Mesendoderm (in vitro differentiated cells): ENCODE results near the gene RXFP1.
A peak's percentile ranks its signal among the peaks of the same experiment; 100 is the strongest.
"Not testable (repeated sequence)": the region's sequence is repeated elsewhere in the genome, so short reads cannot be mapped to it uniquely, and the experiment has no call there.

Source experiments
- DNase-seq: peaks from one replicate; pipeline ENCODE4 v3.0.0; 2013
- H2AK5ac ChIP-seq: 2 replicates; pipeline ENCODE4 v1.6.1; 2013; ENCODE audit warnings: low read length, inconsistent platforms
- H2BK120ac ChIP-seq: 2 replicates; pipeline ENCODE4 v1.6.1; 2013; ENCODE audit warnings: low read depth, mild to moderate bottlenecking, low read length, moderate library complexity, mixed read lengths
- H2BK15ac ChIP-seq: replicated peaks from 2 replicates; pipeline ENCODE4 v1.6.1; 2013; ENCODE audit warnings: low read depth, mild to moderate bottlenecking, moderate library complexity
- H2BK5ac ChIP-seq: 2 replicates; pipeline ENCODE4 v1.6.1; 2013; ENCODE audit warnings: low read length, inconsistent platforms
- H3K18ac ChIP-seq: 2 replicates; pipeline ENCODE4 v1.6.1; 2013; ENCODE audit warnings: mild to moderate bottlenecking, low read length, mixed read lengths
- H3K23ac ChIP-seq: one replicate; pipeline ENCODE4 v1.6.1; 2013; ENCODE audit warnings: low read length
- H3K27ac ChIP-seq: 2 replicates; pipeline ENCODE4 v1.5.1; 2013; ENCODE audit warnings: low read depth, mild to moderate bottlenecking, inconsistent platforms, low read length, moderate library complexity
- H3K27me3 ChIP-seq: 2 replicates; pipeline ENCODE4 v1.6.1; 2013; ENCODE audit warnings: low read length, control low read depth, mild to moderate bottlenecking, inconsistent platforms; ENCODE audit not compliant: insufficient read depth, poor library complexity
- H3K36me3 ChIP-seq: 2 replicates; pipeline ENCODE4 v1.6.1; 2013; ENCODE audit warnings: low read length, inconsistent platforms; ENCODE audit not compliant: control insufficient read depth, insufficient read depth
- H3K4ac ChIP-seq: one replicate; pipeline ENCODE4 v1.6.1; 2013; ENCODE audit warnings: low read depth, mild to moderate bottlenecking, low read length, moderate library complexity
- H3K4me1 ChIP-seq: 2 replicates; pipeline ENCODE4 v1.6.1; 2013; ENCODE audit warnings: low read depth, low read length, inconsistent platforms; ENCODE audit not compliant: control insufficient read depth
- H3K4me2 ChIP-seq: 2 replicates; pipeline ENCODE4 v1.6.1; 2013; ENCODE audit warnings: low read length
- H3K4me3 ChIP-seq: 2 replicates; pipeline ENCODE4 v1.5.1; 2013; ENCODE audit warnings: mild to moderate bottlenecking, low read length
- H3K56ac ChIP-seq: one replicate; pipeline ENCODE4 v1.6.1; 2013; ENCODE audit warnings: low read length
- H3K79me1 ChIP-seq: 2 replicates; pipeline ENCODE4 v1.6.1; 2013; ENCODE audit warnings: low read length, inconsistent platforms
- H3K79me2 ChIP-seq: 2 replicates; pipeline ENCODE4 v1.6.1; 2013; ENCODE audit warnings: mild to moderate bottlenecking, low read length; ENCODE audit not compliant: control insufficient read depth, insufficient read depth
- H3K9ac ChIP-seq: 2 replicates; pipeline ENCODE4 v1.6.1; 2013; ENCODE audit warnings: low read length, inconsistent platforms
- H4K5ac ChIP-seq: one replicate; pipeline ENCODE4 v1.6.1; 2013; ENCODE audit warnings: low read length
- H4K8ac ChIP-seq: one replicate; pipeline ENCODE4 v1.6.1; 2013; ENCODE audit warnings: low read depth, mild to moderate bottlenecking, control low read depth, low read length, moderate library complexity
- WGBS: extraction: QIAGEN DNeasy Blood & Tissue Kit; methylation state at CpG from one replicate; pipeline ENCODE4 v1.1.7; 2013; ENCODE audit warnings: low lambda C conversion rate, missing lambda C conversion rate; ENCODE audit not compliant: insufficient coverage; ENCODE audit errors: extremely low coverage; 5-methylcytosine and 5-hydroxymethylcytosine counted together

RXFP1 gene

DNA sequence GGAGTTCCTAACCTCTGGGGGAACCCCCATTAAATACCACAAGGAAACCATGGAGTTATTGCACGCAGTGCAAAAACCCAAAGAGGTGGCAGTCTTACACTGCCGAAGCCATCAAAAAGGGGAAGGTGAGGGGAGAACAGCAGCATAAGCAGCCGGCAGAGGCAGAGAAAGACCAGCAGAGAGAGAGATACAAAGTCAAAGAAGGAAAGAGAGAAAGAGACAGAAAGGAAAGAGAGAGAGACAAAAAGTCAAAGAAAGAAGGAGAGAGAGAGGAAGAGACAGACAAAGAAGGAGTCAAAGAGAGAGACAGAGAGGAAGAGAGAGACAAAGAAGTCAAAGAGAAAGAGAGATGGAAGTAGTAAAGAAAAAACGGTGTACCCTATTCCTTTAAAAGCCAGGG is 141.6 kb downstream of the RXFP1 start:
- not testable (repeated sequence) for H2AK5ac ChIP-seq, H3K4ac ChIP-seq, H3K4me3 ChIP-seq, H3K23ac ChIP-seq, H3K79me1 ChIP-seq, H3K79me2 ChIP-seq, H3K56ac ChIP-seq, H3K27ac ChIP-seq, H3K4me1 ChIP-seq, H2BK5ac ChIP-seq, H3K36me3 ChIP-seq, H4K8ac ChIP-seq, H3K4me2 ChIP-seq, H3K27me3 ChIP-seq, H3K18ac ChIP-seq, H2BK120ac ChIP-seq, H4K5ac ChIP-seq, H2BK15ac ChIP-seq, DNase-seq, H3K9ac ChIP-seq
- WGBS, result no CpG with 5 or more reads among the region's 4 CpGs

DNA sequence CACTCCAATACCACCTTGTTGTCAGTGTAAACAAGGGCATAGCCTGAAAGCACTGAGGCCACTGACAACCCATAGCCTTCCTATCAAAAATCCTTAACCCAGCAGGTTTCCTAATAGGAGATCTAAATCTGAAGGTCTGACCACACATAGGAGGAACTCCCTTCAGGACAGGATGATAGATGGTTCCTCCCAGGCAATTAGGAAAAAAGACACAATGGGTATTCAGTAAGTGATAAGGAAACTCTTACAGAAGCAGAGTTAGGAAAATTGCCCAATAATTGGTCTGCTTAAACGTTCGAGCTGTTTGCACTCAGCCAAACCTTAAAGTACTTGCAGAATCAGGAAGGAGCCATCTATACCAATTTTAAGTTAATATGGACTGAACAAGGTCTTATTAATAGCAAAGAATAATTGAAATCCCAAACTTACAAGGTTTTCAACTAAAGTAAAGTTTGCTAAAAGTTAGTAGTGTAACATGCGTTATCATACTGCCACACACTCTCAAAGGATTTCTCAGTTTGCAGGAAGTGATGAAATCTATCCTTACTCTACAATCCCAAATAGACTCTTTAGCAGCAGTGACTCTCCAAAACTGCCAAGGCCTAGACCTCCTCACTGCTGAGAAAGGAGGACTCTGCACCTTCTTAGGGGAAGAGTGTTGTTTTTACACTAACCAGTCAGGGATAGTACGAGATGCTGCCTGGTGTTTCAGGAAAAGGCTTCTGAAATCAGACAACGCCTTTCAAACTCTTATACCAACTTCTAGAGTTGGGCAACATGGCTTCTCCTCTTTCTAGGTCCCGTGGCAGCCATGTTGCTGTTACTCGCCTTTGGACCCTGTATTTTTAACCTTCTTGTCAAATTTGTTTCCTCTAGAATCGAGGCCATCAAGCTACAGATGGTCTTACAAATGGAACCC is 142.3 kb downstream of the RXFP1 start:
- no CpG with 5 or more reads among the region's 8 CpGs for WGBS
- H3K79me2 ChIP-seq, H2BK120ac ChIP-seq, H3K4me2 ChIP-seq, H3K56ac ChIP-seq, H3K4ac ChIP-seq, H4K5ac ChIP-seq, H3K4me3 ChIP-seq, H3K36me3 ChIP-seq, H2BK5ac ChIP-seq, H3K27ac ChIP-seq, H3K23ac ChIP-seq, H4K8ac ChIP-seq, H3K18ac ChIP-seq, H3K27me3 ChIP-seq, H2AK5ac ChIP-seq, H3K4me1 ChIP-seq, H2BK15ac ChIP-seq, H3K9ac ChIP-seq, H3K79me1 ChIP-seq: not testable (repeated sequence)
- DNase-seq, result peak; percentile 22

DNA sequence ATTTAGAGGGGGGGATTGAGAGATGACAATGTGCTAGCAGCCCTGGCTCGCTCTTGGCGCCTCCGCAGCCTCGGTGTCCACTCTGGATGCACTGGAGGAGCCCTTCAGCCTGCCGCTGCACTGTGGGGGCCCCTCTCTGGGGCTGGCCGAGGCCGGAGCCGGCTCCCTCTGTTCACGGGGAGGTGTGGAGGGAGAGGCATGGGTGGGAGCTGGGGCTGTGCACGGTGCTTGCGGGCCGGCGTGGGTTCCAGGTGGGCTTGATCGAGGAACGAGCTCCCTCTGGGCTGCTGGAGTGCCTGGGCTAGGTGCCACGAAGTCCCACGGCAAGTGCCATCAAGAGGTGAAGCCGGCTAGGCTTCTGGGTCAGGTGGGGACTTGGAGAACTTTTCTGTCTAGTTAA is 143.1 kb downstream of the RXFP1 start:
- H3K4me3 ChIP-seq, result no peak overlapping the region
- H3K79me1 ChIP-seq, result no peaks in the 10 kb centered on the region
- H3K18ac ChIP-seq, result no peak overlapping the region
- no peak overlapping the region for H3K27ac ChIP-seq
- no peak overlapping the region for H2AK5ac ChIP-seq
- no peak overlapping the region for H3K4me2 ChIP-seq
- no peak overlapping the region for H4K8ac ChIP-seq
- H2BK120ac ChIP-seq, result no peak overlapping the region
- H3K36me3 ChIP-seq, result no peaks in the 10 kb centered on the region
- H2BK5ac ChIP-seq, result no peak overlapping the region
- no peak overlapping the region for H2BK15ac ChIP-seq
- WGBS, result no CpG with 5 or more reads among the region's 18 CpGs
- H3K27me3 ChIP-seq, result no peaks in the 10 kb centered on the region
- H3K56ac ChIP-seq, result no peak overlapping the region
- no peak overlapping the region for H3K4ac ChIP-seq
- H3K9ac ChIP-seq, result no peak overlapping the region
- H3K23ac ChIP-seq, result no peak overlapping the region
- H3K4me1 ChIP-seq, result no peaks in the 10 kb centered on the region
- no peak for DNase-seq
- H4K5ac ChIP-seq, result no peak overlapping the region
- no peaks in the 10 kb centered on the region for H3K79me2 ChIP-seq

DNA sequence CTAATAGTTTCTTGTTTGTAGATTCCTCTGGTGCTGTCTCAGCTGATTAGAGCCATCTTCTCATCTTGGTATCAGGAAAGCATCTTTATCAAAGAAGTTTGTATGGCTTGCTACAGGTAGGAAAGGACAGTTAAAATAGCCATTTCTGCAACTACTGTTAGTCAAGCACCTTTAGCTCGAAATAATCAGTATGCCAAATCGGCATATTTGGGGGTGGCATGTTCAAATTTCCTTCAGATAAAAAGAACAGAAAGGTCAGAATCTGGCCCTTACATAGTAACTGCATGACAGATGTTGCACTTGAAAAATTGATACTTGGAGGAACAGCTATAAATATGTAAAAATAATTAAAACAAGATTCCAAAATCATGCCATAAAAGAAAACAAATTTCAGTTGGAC is 145.2 kb downstream of the RXFP1 start:
- no peak overlapping the region for H3K56ac ChIP-seq
- H3K79me1 ChIP-seq, result peaks cover 3% of the 10 kb centered on the region
- no peak overlapping the region for H4K8ac ChIP-seq
- H3K18ac ChIP-seq, result no peak overlapping the region
- DNase-seq, result no peak
- H3K36me3 ChIP-seq, result no peaks in the 10 kb centered on the region
- H3K9ac ChIP-seq, result no peak overlapping the region
- no peak overlapping the region for H4K5ac ChIP-seq
- H2AK5ac ChIP-seq, result no peak overlapping the region
- no CpG with 5 or more reads among the region's 2 CpGs for WGBS
- H3K4ac ChIP-seq, result no peak overlapping the region
- H3K4me3 ChIP-seq, result no peak overlapping the region
- no peak overlapping the region for H3K23ac ChIP-seq
- H2BK120ac ChIP-seq, result no peak overlapping the region
- H3K27ac ChIP-seq, result no peak overlapping the region
- H3K79me2 ChIP-seq, result peaks cover 7% of the 10 kb centered on the region
- no peak overlapping the region for H2BK5ac ChIP-seq
- no peak overlapping the region for H3K4me2 ChIP-seq
- no peaks in the 10 kb centered on the region for H3K27me3 ChIP-seq
- no peaks in the 10 kb centered on the region for H3K4me1 ChIP-seq
- H2BK15ac ChIP-seq, result no peak overlapping the region

DNA sequence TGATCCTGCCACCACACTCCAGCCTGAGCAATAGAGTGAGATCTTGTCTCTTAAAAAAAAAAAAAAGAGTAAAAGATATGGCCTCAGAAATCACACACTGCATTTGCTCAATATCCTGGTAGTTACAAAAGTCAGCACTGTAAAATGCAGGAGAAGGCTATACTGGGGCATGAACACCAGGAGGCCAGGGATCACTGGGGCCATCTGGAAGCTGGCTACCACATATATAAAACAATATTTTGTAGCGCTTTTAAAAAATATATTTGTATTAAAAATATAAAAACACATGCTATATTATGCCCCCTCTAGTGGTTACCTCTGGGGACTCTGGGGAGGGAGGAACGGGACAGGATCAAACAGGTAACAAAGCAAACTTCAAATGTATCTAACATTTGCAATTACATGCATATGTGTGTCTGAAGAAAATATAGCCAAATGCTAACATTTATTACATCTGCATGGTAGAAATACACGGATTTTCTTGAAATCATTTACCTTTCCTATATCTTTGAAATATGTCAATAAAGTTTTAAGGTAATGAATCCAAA is 146.0 kb downstream of the RXFP1 start:
- Histone ChIP-seq H2AK5ac (no peak overlapping the region), H3K18ac (no peak overlapping the region), H2BK5ac (no peak overlapping the region), H3K56ac (no peak overlapping the region), H3K4me3 (no peak overlapping the region), H3K4me1 (no peaks in the 10 kb centered on the region), H3K27ac (no peak overlapping the region), H2BK120ac (no peak overlapping the region), H4K5ac (no peak overlapping the region), H3K79me2 (peaks cover 7% of the 10 kb centered on the region), H3K79me1 (peaks cover 3% of the 10 kb centered on the region), H3K4me2 (no peak overlapping the region), H4K8ac (no peak overlapping the region), H3K27me3 (no peaks in the 10 kb centered on the region), H3K36me3 (no peaks in the 10 kb centered on the region), H3K23ac (no peak overlapping the region), H3K9ac (no peak overlapping the region), H3K4ac (no peak overlapping the region), H2BK15ac (no peak overlapping the region)
- DNase-seq, result peak; percentile 48
- no CpG with 5 or more reads among the region's 3 CpGs for WGBS
